Natural killer cell (primary cell): ENCODE results near the gene KLHDC10. TPM values are rescaled to one million over a fixed set of nuclear protein-coding genes. Genes with fewer than 3 reads are reported as not detected.
"Not testable (repeated sequence)": the region's sequence is repeated elsewhere in the genome, so short reads cannot be mapped to it uniquely, and the experiment has no call there.

Source experiments
- ATAC-seq, 3 donors: fragments of 150-1000 bp in 2 of 3; fragments of 200-7000 bp in 1 of 3; cut with Tn5 transposase; 1 replicate in 1 of 3; 2 replicates in 2 of 3; pipeline ENCODE4 v1.10.0; 2021; ENCODE audit warnings: mild to moderate bottlenecking in 2 of 3, moderate library complexity in 2 of 3
- DNase-seq, 2 donors: peaks; one replicate each; pipeline versions ENCODE4 v3.0.0 to v3.0.0-alpha.2; 2013 to 2021; ENCODE audit warnings: mixed read lengths in 1 of 2
- H3K27ac ChIP-seq: one replicate; pipeline ENCODE4 v1.5.1; 2013; ENCODE audit warnings: mild to moderate bottlenecking, low read length
- H3K27me3 ChIP-seq: one replicate; pipeline ENCODE4 v1.6.1; 2013; ENCODE audit warnings: low read length; ENCODE audit not compliant: control insufficient read depth, insufficient read depth
- H3K36me3 ChIP-seq: one replicate; pipeline ENCODE4 v1.6.1; 2013; ENCODE audit warnings: low read length; ENCODE audit not compliant: control insufficient read depth, insufficient read depth
- H3K4me1 ChIP-seq: one replicate; pipeline ENCODE4 v1.6.1; 2013; ENCODE audit warnings: low read length; ENCODE audit not compliant: control insufficient read depth, insufficient read depth
- H3K4me3 ChIP-seq: one replicate; pipeline ENCODE4 v1.5.1; 2013; ENCODE audit warnings: low read length
- H3K9me3 ChIP-seq: one replicate; pipeline ENCODE4 v1.6.1; 2013; ENCODE audit warnings: low read length; ENCODE audit not compliant: control insufficient read depth, insufficient read depth
- H3K27ac Mint-ChIP-seq, 2 donors: one replicate each; pipeline ENCODE4 v1.8.0; 2022; ENCODE audit warnings: mild to moderate bottlenecking in 2 of 2, mixed read lengths in 2 of 2, moderate library complexity in 1 of 2
- H3K27me3 Mint-ChIP-seq, 2 donors: one replicate each; pipeline ENCODE4 v1.8.0; 2022; ENCODE audit warnings: low read depth in 2 of 2, mixed read lengths in 2 of 2
- H3K36me3 Mint-ChIP-seq: one replicate; pipeline ENCODE4 v1.8.0; 2022; ENCODE audit warnings: mixed read lengths
- H3K4me1 Mint-ChIP-seq, 2 donors: one replicate each; pipeline ENCODE4 v1.8.0; 2022; ENCODE audit warnings: mixed read lengths in 2 of 2
- H3K4me3 Mint-ChIP-seq: one replicate; pipeline ENCODE4 v1.8.0; 2022; ENCODE audit warnings: mild to moderate bottlenecking, moderate library complexity, mixed read lengths
- H3K9me3 Mint-ChIP-seq, 2 donors: one replicate each; pipeline ENCODE4 v1.8.0; 2022; ENCODE audit warnings: mixed read lengths in 2 of 2
- WGBS: methylation state at CpG from one replicate; pipeline ENCODE4 v1.1.7; 2013; ENCODE audit warnings: missing lambda C conversion rate; ENCODE audit not compliant: insufficient coverage; 5-methylcytosine and 5-hydroxymethylcytosine counted together
- intact Hi-C: fragments of 100-400 bp; cut with micrococcal nuclease; formaldehyde crosslinking; loops from one replicate; pipeline ENCODE4 v1.14.2; 2022
- total RNA-seq, 4 donors: library from RNA; stranded (reverse); fragments of 120-200 nt in 1 of 4; gene quantifications; one replicate each; pipeline versions ENCODE4 v1.2.3 to v1.2.4, GENCODE V29; 2013 to 2022
- TF ChIP-seq, protein P1 (sequence below): fragments of 200-600 bp; IDR thresholded peaks from one replicate; pipeline ENCODE4 v1.8.0; 2022; ENCODE audit warnings: antibody characterized with exemption

KLHDC10 gene
- total RNA-seq, 3 donors from 2014 or later (not counting 1 experiment from before 2014, with no cell fraction given), result 13.6 to 23.2 (median 21.9) TPM

DNA sequence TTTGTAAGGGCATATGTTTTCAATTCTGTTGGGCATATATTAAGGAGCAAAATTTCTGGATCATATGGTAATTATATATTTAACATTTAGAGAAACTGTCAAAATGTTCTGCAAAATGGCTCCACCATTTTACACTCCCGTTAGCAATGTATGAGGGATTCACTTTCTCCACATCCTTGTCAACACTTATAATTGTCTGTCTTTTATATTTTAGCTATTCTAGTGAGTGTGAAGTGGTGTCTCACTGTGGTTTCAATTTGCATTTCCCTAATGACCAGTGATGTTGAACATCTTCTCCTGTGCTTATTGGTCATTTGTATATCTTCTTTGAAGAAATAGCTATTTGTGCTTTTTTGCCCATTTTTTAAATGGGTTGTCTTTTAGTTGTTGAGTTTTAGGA lies 8.1 kb upstream of the KLHDC10 start:
- Mint-ChIP-seq H3K36me3 (no peaks in the 10 kb centered on the region), H3K4me3 (no peak overlapping the region), H3K9me3 (no peaks in the 10 kb centered on the region), H3K27ac (no peak overlapping the region), H3K4me1 (no peaks in the 10 kb centered on the region), H3K27me3 (peaks cover 0 to 8% of the 10 kb centered on the region in 2 donors)
- Histone ChIP-seq H3K27ac (no peak overlapping the region), H3K27me3 (no peaks in the 10 kb centered on the region), H3K36me3 (no peaks in the 10 kb centered on the region), H3K4me3 (no peak overlapping the region), H3K9me3 (no peaks in the 10 kb centered on the region), H3K4me1 (no peaks in the 10 kb centered on the region)
- no peak for DNase-seq
- ATAC-seq, result no peak
- no CpG with 5 or more reads among the region's 1 CpG for WGBS
- TF ChIP-seq, protein P1, sequence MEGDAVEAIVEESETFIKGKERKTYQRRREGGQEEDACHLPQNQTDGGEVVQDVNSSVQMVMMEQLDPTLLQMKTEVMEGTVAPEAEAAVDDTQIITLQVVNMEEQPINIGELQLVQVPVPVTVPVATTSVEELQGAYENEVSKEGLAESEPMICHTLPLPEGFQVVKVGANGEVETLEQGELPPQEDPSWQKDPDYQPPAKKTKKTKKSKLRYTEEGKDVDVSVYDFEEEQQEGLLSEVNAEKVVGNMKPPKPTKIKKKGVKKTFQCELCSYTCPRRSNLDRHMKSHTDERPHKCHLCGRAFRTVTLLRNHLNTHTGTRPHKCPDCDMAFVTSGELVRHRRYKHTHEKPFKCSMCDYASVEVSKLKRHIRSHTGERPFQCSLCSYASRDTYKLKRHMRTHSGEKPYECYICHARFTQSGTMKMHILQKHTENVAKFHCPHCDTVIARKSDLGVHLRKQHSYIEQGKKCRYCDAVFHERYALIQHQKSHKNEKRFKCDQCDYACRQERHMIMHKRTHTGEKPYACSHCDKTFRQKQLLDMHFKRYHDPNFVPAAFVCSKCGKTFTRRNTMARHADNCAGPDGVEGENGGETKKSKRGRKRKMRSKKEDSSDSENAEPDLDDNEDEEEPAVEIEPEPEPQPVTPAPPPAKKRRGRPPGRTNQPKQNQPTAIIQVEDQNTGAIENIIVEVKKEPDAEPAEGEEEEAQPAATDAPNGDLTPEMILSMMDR, result no peak
- intact Hi-C loops, result no loop called here

DNA sequence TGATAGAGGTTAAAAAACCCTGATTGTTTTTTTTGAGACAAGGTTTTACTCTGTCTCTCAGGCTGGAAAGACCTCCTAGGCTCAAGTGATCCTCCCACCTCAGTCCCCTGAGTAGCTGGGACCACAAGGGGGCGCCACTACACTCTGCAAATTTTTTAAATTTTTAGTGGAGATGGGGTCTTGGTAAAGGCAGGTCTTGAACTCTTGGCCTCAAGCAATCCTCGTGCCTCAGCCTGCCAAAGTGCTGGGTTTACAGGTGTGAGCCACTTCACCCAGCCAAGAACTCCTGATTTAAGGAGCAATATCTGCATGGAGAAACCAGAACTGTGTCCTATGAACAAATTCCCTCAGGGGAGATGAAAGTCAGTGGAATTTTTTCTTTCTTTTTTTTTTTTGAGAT lies 7.3 kb upstream of the KLHDC10 start:
- 3% methylated on average over 2 of the region's 2 CpGs for WGBS
- Mint-ChIP-seq H3K27ac (no peak overlapping the region), H3K9me3 (no peaks in the 10 kb centered on the region), H3K27me3 (peaks cover 0 to 10% of the 10 kb centered on the region in 2 donors), H3K4me1 (no peaks in the 10 kb centered on the region), H3K36me3 (no peaks in the 10 kb centered on the region), H3K4me3 (no peak overlapping the region)
- H3K36me3 ChIP-seq, result no peaks in the 10 kb centered on the region
- intact Hi-C loops, result loop anchor here (1.0 kb wide), 2 partner anchors 695 to 769 kb away; no protein-coding TSS in a partner anchor
- H3K27me3 ChIP-seq, result no peaks in the 10 kb centered on the region
- peak; percentile 50 to 74 for DNase-seq
- H3K27ac ChIP-seq, result no peak overlapping the region
- no peaks in the 10 kb centered on the region for H3K9me3 ChIP-seq
- peak; percentile 67 to 72 (median 71) for ATAC-seq
- no peak overlapping the region for H3K4me3 ChIP-seq
- TF ChIP-seq, protein P1, result peak; percentile 81
- no peaks in the 10 kb centered on the region for H3K4me1 ChIP-seq

DNA sequence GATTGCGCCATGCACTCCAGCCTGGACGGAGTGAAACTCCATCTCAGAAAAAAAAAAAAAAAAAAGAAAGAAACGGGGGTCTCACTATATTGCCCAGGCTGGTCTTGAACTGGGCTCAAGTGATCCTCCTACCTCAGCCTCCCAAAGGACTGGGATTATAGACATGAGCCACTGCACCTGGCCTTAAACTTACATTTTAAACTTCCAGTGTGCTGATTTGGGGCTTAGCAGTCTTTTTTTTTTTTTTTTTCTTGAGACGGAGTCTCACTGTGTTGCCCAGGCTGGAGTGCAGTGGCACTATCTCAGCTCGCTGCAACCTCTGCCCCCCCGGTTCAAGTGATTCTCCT lies 5.8 kb upstream of the KLHDC10 start:
- ATAC-seq, H3K36me3 ChIP-seq, H3K4me3 Mint-ChIP-seq, H3K9me3 ChIP-seq, H3K9me3 Mint-ChIP-seq, DNase-seq, H3K36me3 Mint-ChIP-seq, H3K27me3 ChIP-seq, H3K27ac Mint-ChIP-seq, H3K27ac ChIP-seq, H3K4me1 ChIP-seq, intact Hi-C loops, H3K4me1 Mint-ChIP-seq, H3K27me3 Mint-ChIP-seq, H3K4me3 ChIP-seq: not testable (repeated sequence)
- WGBS, result 85% methylated on average over 6 of the region's 6 CpGs

DNA sequence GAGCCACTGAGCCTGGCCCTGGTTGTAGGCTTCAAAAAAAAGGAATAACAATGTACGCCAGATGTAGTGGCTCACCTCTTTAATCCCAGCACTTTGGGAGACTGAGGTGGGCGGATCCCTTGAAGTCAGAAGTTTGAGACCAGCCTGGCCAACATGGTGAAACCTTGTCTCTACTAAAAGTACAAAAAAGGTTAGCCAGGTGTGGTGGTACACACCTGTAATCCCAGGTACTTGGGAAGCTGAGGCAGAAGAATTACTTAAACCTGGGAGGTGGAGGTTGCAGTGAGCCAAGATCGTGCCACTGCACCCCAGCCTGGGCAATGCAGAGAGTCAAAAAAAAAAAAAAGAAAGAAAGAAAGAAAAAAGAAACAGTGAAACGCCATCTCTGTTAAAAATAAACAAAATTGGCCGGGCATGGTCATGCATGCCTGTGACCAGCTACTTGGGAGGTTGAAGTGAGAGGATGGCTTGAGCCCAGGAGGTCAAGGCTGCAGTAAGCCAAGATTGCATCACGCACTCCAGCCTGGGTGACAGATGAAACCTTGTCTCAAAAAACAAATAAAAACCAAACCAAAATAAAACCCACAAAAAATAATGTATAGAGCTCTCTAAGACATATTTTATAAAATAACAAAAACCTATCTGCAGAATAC lies 4.7 kb upstream of the KLHDC10 start:
- Histone ChIP-seq H3K27ac (no peak overlapping the region), H3K27me3 (no peaks in the 10 kb centered on the region), H3K9me3 (no peaks in the 10 kb centered on the region), H3K4me1 (peaks cover 4% of the 10 kb centered on the region), H3K4me3 (no peak overlapping the region), H3K36me3 (no peaks in the 10 kb centered on the region)
- intact Hi-C loops, result no loop called here
- H3K4me3 Mint-ChIP-seq, result no peak overlapping the region
- no peak overlapping the region for H3K27ac Mint-ChIP-seq
- no peak for ATAC-seq
- TF ChIP-seq, protein P1, result no peak
- WGBS, result 81% methylated on average over 6 of the region's 6 CpGs
- no peaks in the 10 kb centered on the region for H3K9me3 Mint-ChIP-seq
- peaks cover 0 to 7% of the 10 kb centered on the region in 2 donors for H3K27me3 Mint-ChIP-seq
- DNase-seq, result no peak
- peaks cover 9 to 10% of the 10 kb centered on the region in 2 donors for H3K4me1 Mint-ChIP-seq
- H3K36me3 Mint-ChIP-seq, result no peaks in the 10 kb centered on the region
